ENCODE measurements around the gene GALNT18.

Gene GALNT18

DNA sequence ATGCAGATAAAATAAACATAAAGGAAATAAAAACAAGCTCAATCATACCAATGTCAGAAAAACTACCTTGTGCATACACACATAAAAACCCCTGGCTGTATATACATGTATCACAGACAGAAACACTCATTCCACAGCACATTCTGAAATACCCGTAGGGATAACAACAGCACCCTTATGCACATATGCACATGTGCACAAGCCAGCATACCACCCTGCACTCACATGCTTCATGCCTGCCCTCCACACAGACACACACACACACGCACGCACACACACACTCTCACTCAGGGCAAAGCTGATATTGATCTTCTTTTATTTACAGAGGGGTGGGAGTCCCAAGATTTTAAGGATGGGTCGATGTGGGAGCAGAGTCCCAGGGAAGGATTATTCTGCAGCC lies 360.9 kb downstream of the GALNT18 start:
- DNase-seq: no peak

DNA sequence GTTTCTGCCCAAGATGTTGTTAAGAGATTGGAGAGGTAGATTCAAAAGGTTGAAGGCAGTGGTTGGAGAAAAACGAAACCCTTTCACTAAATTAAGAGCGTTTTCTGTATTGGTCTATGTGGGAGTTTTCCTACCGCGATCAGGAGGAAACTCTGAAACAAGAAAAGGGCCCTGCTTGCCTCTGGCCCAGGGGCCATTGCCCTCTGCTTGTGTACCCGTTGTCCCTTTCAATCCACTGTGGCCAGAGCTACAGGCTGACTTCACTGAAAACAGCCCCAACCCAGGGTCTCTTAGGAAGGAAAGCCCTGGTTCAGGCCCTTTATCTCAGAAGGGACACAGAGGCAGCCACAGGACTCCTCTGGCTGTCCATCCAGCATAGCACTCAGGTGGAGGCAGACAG lies 367.8 kb downstream of the GALNT18 start:
- no peak for DNase-seq

DNA sequence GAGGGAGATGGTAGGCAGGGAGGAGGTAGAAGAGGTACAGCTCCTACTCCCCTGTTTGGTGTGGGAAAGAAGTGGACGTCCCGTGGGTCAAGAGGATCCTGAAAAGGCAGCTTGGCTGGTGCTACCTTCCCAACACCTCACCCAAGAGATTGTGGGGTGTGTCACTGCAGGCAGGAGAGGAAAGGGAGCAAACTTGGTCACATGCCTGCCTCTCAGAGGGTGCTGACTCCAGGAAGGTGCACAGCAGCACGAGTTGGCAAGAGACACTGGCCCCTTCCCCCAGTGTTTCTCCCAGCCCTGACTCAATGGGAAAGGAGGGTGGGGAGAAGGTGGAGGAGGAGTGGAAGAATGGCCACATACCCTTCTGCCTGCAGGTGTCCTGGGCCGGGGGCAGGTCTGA lies 368.3 kb downstream of the GALNT18 start:
- DNase-seq: no peak

DNA sequence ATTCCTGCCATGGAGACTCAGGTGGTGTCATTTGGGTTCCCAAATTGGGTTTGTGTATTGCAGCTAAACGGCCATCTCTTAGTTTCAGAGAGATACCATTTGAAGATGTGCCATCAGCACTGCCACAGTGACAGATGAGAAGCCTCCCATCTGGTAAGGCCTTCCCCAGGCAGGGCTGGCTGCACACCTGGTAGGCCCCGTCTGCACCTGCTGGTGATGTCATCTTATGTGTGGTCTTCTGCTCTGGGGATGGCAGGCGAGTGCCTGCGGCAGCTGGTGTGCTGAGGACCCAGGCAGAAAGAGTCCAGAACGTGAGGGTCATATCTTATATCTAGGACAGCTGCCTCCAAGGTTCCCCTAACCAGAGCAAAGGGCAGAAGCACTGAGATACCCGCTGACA lies 369.4 kb downstream of the GALNT18 start:
- DNase-seq: no peak

DNA sequence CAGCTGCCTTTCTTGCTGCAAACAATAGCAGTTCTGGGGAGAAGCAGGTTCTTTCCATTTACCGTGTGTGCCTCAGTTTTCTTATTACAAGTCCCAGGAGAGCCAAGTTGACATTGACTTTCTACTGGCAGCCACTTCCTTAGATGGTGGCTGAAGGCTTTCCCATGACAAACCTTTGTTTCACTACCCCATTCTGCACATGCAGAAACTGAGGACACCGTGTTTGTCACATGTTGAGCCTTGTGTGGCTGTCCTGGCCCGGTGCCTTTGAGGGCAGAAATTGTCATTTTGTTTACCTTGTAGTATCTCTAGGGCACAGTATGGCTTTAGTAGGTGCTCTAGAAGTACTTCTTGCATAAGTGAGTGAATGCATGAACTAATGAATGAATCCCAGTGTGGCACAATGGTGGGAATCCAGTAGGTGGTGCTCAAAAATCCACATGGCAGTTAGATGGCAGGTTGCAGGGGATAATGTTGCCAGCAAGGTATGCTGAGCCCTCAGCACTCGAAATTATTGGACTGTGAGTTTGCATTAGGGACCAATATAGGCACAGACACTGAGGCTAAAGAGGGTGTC lies 370.3 kb downstream of the GALNT18 start:
- no peak for DNase-seq

DNA sequence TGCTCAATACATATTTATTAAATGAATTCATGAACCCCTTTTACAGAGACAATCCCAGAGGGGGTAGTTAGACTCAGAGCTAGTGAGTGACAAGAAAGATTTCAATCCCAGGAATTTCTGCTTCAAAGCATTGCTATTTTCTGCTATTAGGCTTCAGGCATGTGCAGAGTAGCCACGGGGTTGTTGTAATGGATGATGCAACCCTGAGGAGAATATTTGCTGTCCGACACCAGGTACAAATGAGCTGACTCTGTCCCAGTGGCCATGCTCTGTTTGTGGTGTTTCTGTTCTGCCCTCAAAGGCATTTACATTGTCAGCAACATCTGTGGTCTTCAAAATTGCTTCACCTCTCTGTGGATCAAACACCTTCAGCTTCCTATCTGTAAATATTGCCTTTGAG lies 371.3 kb downstream of the GALNT18 start:
- no peak for DNase-seq

DNA sequence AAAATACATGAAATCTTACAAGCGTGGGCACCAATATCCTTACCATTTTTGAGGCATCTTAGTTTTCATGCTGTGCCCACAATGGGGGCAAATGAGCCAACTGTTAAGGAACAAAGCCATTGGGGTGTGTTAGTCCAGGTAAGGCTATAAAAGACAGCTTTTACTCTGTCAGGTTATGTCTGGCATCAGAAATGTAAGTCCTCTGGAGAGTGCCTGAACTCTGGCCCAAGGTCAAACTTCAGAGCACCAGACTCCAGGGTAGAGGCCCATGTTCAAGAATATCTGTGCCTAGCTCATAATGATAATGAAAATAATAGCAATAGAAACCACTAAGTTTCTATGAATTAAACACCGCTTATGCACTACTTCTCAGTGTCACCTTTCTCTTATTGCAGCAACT lies 374.2 kb downstream of the GALNT18 start:
- no peak for DNase-seq

DNA sequence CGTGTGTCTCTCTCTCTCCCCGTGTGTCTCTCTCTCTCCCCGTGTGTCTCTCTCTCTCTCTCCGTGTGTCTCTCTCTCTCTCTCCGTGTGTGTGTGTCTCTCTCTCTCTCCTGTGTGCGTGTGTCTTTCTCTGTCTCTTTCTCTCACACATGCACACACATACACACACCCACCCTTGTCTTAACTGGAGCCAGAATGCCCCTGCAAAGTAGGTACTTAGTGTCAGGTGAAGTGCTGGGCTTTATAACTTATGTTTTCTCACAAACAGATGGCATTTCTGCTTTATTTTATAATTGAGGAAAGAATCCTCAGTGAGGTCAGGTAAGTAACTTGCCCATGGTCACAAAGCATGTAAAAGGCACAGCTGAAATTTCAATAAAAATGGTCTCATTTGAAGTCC lies 374.7 kb downstream of the GALNT18 start:
- DNase-seq: no peak

DNA sequence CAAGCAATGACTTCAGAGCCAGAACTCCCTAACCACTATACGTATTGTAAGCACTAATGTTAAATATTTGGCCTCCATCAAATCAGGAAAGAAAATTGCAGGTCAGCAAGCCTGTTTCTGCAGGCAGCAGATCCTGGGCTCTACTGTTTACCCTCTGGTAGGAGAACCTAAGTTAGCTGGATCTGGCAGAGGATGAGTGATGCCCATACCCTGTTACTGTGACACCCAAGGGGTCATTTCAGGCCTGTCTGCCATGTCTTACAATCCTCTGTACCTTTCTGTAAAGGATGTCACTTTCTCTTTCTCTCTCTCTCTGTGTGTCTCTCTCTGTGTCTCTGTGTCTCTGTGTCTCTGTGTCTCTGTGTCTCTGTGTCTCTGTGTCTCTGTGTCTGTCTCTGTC lies 375.6 kb downstream of the GALNT18 start:
- DNase-seq: no peak

DNA sequence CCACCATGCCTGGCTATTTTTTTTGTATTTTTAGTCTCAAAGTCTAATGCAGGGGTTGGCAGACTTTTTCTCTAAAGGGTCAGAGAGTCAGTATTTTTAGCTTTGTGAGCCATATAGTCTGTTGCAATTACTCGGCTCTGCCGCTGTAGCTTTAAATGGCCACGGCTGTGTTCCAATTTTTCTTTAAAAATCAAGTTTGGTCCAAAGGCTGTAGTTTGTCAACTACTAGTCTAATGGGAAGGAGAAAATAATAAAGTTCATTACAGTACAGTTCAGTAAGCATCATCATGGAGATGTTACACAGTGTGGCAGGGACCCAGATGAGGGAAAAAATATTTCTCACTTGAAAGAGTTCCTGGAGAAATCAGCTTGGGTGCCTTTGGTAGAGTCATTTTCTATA lies 376.4 kb downstream of the GALNT18 start:
- DNase-seq: no peak

DNA sequence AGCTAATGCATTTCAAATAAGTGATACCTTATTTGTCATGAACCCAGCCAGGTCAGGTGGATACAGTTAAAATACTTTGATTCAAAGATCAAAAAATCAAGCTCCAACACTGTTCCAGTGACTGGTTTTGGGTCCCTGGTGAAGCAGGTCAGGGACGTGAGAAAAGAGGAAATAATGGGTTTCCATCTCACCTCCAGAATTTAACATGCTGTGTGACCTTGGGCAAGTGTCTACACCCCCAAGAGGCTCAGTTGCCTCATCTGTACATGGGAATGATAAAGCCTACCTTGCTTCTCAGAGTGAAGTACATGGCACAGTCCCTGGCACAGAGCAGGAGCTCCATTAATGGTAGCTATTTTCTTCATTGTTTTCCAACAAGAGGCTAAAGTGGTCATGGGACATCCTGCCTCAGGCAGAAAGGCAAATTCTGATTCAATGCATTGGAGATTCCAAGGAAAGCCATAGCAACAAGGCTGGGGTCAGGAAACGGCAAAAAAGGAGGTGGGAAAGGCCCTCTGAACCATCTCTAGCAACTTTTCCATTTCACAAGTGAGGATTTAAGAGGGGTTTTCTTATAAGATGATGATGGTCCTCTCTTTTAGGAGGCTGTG lies 377.2 kb downstream of the GALNT18 start:
- no peak for DNase-seq

DNA sequence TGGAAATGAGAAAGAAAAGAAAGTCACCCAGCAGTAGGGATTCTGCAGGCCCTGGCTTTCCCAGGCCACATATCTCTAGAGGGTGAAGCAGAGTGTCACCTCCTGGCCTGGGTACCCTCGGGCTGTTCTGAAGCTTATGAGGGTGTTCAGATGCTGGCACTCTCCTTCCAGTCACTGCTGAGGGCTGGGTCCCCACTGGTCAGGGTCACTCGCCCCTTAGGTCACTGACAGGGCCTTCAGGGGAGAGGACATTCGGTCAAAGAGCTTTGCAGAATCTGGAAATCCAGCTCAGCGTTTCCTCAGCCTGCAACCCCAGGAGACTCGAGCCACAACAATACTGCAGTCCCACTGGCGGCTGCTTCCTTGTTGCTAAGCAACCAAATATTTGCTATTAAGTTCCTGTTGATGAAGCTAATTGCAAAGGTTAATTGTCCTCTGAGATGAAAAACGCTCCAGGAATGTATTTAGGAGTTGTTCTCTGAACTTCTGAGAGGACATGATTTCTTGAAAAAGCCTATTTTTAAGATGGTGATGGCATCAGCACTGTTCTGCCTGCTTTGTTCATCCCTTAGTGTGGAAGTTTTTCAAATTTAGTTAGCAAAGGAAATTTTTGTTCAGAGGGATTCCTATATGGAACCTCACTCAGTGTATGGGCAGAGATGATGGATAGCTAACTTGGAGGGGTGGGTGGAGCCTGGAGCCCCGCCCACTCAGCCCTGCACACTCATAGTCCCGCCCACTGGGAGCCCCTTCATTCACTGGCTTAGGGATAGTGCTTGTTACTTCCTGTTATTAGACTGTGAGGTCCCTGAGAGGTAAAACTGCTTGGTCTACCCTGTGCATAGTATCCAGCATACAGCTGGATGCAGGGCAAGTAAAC lies 378.0 kb downstream of the GALNT18 start:
- no peak for DNase-seq

DNA sequence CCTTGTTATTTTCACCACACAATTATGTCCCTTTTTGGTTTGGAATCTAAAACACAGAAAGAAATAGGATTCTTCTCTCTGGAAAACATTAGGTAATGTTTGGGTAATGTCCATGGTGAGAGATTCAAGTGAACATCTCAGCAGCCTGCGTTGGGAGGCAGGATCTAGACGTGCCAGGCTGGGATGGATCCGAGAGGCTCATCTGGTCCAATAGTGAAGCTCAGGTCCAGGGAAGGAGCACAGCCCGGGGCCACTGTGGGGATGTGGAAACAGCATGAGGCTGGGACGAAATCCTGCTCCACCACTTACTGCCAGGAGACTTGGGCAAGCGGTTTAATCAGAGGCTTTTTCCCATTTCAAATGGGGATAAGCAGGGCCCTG lies 378.6 kb downstream of the GALNT18 start:
- no peak for DNase-seq

DNA sequence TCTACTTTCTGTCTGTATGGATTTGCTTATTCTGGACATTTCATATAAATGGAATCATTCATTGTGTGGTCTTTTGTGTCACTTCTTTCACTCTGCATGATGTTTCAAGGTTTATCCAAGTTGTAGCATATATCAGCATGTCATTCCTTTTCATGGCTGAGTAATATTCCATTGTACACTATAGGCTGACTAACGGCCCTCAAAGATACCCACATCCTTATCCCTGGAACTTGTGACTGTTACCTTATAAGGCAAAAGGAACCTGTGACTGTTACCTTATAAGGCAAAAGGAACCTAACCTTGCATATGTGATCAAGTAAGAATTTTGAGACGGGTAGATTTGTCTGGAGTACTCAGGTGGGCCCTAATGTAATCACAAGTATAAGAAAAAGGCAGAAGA lies 380.5 kb downstream of the GALNT18 start:
- no peak for DNase-seq

DNA sequence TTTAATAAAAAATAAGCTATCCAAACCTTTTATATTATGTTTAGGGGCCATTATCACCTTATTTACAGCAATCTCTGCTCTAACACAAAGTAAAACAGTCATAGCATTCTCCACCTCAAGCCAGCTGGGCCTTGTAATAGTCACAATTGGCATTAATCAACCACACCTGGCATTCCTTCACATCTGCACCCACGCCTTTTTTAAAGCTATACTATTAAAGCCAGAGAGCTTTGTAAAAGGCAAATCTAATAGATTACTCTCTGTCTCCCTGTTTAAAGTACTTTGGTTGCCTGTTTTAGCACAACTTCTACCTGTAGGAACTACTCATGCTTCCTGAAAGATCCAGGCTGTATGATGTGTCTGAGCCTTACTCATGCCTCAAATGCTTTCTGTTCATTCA lies 381.8 kb downstream of the GALNT18 start:
- no peak for DNase-seq

DNA sequence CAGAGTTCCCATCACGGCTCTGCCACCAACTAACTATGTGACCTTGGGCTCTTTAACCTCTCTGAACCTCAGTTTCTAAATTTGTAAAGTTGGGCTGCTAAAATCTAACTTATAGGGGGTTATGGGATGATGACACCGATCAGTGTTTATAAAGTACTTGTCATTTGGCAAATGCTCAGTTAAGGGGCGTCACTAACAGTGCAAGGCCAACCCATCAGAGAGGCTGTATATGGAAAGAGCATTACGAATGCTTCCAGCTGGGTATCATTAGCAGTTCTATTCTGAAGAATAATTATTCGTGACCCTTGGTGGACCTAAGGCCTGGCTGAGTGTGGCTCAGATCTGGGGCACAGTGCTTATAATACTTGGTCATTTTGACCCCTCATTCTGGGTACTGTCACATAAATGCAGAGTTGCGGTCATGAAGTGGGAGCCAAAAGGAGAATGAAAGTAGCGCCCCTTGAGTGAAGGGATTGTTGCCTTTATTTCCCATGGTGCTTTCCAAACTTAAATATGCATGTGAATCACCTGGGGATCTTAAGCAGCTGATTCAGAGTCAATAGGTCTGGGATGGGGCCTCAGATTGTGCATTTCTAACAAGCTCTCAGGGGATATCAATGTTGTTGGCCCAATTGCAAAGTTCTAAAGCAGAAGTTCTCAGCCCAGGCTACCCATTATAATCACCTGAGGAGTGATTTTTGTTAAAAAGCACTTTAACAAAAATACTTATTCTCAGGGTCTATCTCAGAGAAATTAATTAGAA lies 384.6 kb downstream of the GALNT18 start:
- DNase-seq: no peak

DNA sequence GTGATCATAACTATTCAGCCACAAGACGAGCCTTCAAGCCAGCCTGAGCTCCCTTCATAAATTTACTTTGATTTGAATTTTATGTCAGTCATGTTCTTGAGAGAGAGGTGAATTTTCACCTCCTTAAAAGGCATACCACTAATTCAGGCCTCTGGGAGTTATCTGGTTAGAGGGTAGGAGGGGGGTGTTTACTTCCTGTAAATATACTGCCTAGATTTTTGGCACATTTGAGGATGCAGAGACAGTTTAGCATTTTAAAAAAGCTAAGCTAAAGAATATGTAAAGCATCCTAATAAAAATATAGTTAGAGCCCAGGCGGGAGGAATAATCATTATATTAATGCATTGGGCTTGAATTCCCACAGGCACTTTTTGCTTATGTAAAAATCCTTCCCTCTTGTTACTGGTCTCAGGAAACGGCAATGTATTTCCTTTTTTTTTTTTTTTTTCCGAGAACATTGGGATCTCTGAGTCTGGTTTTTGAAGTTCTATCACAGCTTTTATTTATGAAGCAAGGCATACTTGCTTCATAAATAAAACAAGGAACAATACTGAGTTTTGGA lies 385.2 kb downstream of the GALNT18 start:
- no peak for DNase-seq

DNA sequence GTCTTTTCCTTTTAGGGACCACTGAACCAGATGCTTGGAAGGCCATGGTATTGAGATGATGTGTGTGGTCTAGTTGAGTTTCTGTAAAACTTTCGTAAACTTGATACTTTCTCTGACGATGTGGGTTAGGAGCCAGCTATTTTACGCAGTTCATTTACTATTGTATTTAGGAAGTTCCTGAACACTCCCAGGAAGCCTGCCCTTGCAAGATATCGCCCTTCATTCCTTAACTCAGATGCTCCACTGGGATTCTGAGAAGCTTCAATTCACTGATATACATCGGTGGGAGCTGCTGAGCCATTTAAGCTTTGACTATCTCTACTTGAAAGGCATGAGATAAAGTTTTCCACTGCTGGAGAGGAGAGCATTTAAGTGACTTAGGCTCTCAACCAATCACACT lies 390.0 kb downstream of the GALNT18 start:
- DNase-seq: no peak

DNA sequence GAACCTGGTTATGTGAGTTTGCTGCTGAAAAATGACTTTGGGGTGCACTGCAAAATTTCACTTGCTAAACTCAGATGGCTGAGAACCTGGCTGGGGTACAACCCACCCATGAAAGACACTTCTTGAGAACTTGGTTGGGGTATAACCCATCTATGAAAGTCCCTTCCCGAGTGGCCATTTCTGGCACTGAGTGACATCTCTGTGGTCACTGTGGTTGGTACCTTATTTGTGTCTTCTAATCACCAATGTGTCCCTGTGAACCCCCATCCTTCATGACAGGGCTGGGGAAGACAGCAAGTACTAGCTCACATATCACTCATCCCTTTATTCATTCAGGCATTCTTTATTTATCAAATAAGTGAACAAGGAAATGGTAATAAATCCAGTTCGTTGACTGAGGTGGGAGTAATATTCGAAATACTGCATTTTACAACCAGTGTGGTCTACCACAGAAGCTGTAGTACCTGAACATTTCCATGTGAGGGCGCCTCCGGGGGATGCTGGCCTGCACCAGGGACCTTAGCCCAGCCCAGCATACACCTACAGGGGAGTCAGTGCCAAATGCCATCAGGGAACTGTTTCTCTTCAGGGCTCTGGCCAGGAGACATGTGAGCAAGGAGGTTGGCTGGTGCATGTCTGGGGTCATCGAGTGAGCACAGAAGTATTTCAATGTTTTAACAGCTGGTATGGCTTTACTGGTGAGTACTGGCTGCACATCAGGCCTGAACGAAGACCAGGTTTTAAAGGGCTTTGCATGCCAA lies 390.8 kb downstream of the GALNT18 start:
- DNase-seq: no peak

DNA sequence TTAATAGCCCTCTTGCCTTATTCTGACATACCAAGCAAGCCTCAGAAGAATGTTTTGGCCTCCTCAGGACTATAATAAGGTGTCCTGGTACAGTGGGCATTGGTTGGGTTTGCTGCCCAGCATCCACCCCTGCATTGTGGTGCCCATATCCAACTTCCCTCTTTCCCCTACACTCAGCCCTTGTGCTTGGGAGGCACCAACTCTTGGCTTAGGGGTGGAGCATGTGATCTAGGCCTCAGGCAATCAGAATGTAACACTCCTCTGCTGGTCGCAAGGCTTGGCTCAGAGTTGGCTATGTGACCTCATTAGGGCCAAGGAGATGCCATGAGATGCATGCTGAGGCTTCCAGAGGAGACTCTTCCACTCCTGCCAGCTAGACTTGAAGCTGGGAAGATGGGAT lies 391.7 kb downstream of the GALNT18 start:
- DNase-seq: no peak

DNA sequence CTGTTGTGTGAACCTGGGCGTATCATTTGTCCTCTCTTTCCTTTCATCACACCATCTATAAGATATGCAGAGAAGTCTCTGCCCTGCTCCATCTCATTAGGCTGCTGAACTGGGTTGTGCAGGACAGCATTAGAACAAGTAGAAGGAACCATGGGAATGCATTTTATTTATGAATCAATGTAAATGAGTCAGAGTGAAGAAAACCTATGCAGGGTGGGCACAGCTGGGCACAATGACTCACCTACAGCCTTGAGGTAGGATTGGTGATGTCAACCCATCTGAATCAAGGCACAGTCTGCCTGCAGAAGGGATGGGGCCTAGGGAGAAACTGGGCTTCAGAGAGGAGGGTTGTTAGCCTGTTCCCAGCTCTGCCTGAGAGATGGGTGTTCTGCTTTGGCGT lies 392.2 kb downstream of the GALNT18 start:
- no peak for DNase-seq

DNA sequence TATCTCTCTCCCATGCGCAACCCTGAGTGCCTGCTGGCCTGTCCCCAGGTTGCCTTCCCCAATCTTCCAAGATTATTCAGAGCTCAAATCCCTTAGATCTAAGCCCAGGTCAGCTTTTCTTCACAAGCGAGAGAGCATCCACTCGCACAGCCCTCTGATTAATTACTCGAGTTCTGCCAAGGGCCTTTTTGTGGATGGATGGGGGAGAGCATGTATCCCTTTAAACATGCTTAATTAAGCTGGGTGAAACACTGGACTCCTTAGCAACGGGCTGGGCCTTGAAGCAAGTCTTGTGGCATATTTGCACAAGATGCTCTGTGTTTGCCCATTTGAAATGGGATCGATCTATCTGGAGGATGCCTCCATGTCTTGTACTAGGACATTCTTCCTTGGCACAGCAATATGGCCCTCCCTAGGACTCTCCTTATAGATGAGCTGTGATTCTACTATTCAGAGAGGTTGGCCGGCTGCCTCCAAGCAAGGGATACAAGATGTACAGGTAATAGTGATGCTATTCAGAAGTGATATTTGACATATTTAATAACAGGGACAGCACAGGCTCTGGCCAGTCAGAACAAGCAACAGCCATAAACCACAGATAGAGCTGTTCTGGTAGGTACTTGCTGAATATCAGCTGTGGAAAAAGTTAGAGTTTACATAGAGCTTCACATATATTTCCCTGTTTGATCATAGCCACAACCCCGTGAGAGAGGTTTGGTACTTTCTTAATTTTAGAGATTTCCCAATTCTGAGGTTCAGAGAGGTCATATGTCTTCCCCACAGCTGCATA lies 394.3 kb downstream of the GALNT18 start:
- no peak for DNase-seq
